Measurements from ENCODE around the gene OAS1. TPM values are rescaled to one million over a fixed set of nuclear protein-coding genes. Genes with fewer than 3 reads are reported as not detected.

The OAS1 gene
- total and polyA plus RNA-seq, 2 donors (not counting 3 experiments of a cell fraction or from before 2014, with no cell fraction given), result 5.7 to 6.4 TPM

DNA sequence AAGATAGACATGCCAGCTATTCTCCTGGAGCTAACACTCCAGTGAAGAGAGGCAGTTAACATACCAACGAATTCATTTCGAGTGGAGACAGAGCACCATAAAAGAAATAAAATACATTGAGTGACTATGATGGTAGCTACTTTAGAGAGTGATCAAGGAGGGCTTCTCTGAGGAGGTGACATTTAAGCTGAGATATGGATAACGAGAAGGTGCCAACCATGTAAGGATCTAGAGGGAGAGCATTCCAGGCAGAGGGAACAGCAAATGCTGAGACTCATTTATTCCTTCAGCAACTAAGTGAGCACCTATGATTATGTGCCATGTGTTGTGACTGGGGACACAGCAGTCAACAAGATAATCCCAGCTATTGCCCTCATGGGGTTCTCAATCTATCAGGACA is 28.3 kb upstream of the OAS1 start:
- H2AFZ ChIP-seq (ENCODE audit: low read depth, low read length), result no peak overlapping the region
- no peaks in the 10 kb centered on the region for H4K20me1 ChIP-seq (replicated peaks; ENCODE audit: control insufficient read depth, extremely low read depth, insufficient read depth, low read length)
- BruUV-seq (replicated peaks), result no TSS peak
- ChIA-PET POLR2A (no interaction called here), CTCF (no interaction called here)
- no peaks in the 10 kb centered on the region for H3K36me3 ChIP-seq (ENCODE audit: control insufficient read depth in 2 of 2, extremely low read depth in 1 of 2, insufficient read depth in 2 of 2, low read length in 2 of 2)
- H3K9me1 ChIP-seq (replicated peaks; ENCODE audit: control insufficient read depth, extremely low read depth, insufficient read depth, low read length), result no peaks in the 10 kb centered on the region
- H3K27me3 ChIP-seq (ENCODE audit: control insufficient read depth in 2 of 2, insufficient read depth in 2 of 2, low read length in 2 of 2), result peaks cover 0 to 7% of the 10 kb centered on the region in 2 experiments
- no peaks in the 10 kb centered on the region for H3K79me2 ChIP-seq (ENCODE audit: control insufficient read depth, insufficient read depth, low read length)
- FAIRE-seq (no peak), DNase-seq (ENCODE audit: low read depth, low spot score) (no peak)
- H3K4me1 ChIP-seq (ENCODE audit: control insufficient read depth, extremely low read depth, insufficient read depth, low read length), result no peaks in the 10 kb centered on the region
- no peaks in the 10 kb centered on the region for H3K9me3 ChIP-seq (replicated peaks; ENCODE audit: control insufficient read depth, insufficient read depth, low read length)
- TF ChIP-seq POLR2A (IDR thresholded peaks at IDR 0.05; ENCODE audit: low read depth, low read length) (no peak), MYC (IDR thresholded peaks at IDR 0.05; ENCODE audit: low read depth, low read length) (no peak), FOS (IDR thresholded peaks at IDR 0.05; ENCODE audit: borderline replicate concordance, insufficient read depth, low read length) (no peak)
- TF ChIP-seq, protein P1, sequence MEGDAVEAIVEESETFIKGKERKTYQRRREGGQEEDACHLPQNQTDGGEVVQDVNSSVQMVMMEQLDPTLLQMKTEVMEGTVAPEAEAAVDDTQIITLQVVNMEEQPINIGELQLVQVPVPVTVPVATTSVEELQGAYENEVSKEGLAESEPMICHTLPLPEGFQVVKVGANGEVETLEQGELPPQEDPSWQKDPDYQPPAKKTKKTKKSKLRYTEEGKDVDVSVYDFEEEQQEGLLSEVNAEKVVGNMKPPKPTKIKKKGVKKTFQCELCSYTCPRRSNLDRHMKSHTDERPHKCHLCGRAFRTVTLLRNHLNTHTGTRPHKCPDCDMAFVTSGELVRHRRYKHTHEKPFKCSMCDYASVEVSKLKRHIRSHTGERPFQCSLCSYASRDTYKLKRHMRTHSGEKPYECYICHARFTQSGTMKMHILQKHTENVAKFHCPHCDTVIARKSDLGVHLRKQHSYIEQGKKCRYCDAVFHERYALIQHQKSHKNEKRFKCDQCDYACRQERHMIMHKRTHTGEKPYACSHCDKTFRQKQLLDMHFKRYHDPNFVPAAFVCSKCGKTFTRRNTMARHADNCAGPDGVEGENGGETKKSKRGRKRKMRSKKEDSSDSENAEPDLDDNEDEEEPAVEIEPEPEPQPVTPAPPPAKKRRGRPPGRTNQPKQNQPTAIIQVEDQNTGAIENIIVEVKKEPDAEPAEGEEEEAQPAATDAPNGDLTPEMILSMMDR (IDR thresholded peaks at IDR 0.05; ENCODE audit: extremely low read depth in 1 of 2, insufficient read depth in 1 of 2, low read depth in 1 of 2, low read length in 2 of 2), result no peak
- no peak overlapping the region for H3K4me3 ChIP-seq (replicated peaks in 1 of 3; ENCODE audit: insufficient read depth in 1 of 3, low read depth in 1 of 3, low read length in 3 of 3)
- dilution Hi-C loops (cut with MboI; ENCODE audit: extremely low pct_ligation_motif_present, low sequenced_read_pairs) (no loop called here), intact Hi-C loops (cut with micrococcal nuclease) (no loop called here)
- H3K9ac ChIP-seq (replicated peaks; ENCODE audit: extremely low read depth, insufficient read depth, low read length), result no peak overlapping the region
- H3K4me2 ChIP-seq (ENCODE audit: insufficient read depth, low read length), result no peak overlapping the region
- H3K27ac ChIP-seq (ENCODE audit: insufficient read depth, low read depth, low read length), result no peak overlapping the region

- H3K4me1 ChIP-seq (ENCODE audit: control insufficient read depth, extremely low read depth, insufficient read depth, low read length), result no peaks in the 10 kb centered on the region
- no peaks in the 10 kb centered on the region for H3K36me3 ChIP-seq (ENCODE audit: control insufficient read depth in 2 of 2, extremely low read depth in 1 of 2, insufficient read depth in 2 of 2, low read length in 2 of 2)
- dilution Hi-C loops (cut with MboI; ENCODE audit: extremely low pct_ligation_motif_present, low sequenced_read_pairs) (no loop called here), intact Hi-C loops (cut with micrococcal nuclease) (no loop called here)
- no peak overlapping the region for H3K4me3 ChIP-seq (replicated peaks in 1 of 3; ENCODE audit: insufficient read depth in 1 of 3, low read depth in 1 of 3, low read length in 3 of 3)
- DNase-seq (ENCODE audit: low read depth, low spot score) (no peak), FAIRE-seq (no peak)
- H3K9me1 ChIP-seq (replicated peaks; ENCODE audit: control insufficient read depth, extremely low read depth, insufficient read depth, low read length), result no peaks in the 10 kb centered on the region
- no peak overlapping the region for H3K9ac ChIP-seq (replicated peaks; ENCODE audit: extremely low read depth, insufficient read depth, low read length)
- H3K9me3 ChIP-seq (replicated peaks; ENCODE audit: control insufficient read depth, insufficient read depth, low read length), result no peaks in the 10 kb centered on the region
- no peak overlapping the region for H3K4me2 ChIP-seq (ENCODE audit: insufficient read depth, low read length)
- H3K27me3 ChIP-seq (ENCODE audit: control insufficient read depth in 2 of 2, insufficient read depth in 2 of 2, low read length in 2 of 2), result peaks cover 0 to 5% of the 10 kb centered on the region in 2 experiments
- no TSS peak for BruUV-seq (replicated peaks)
- H4K20me1 ChIP-seq (replicated peaks; ENCODE audit: control insufficient read depth, extremely low read depth, insufficient read depth, low read length), result no peaks in the 10 kb centered on the region
- no peak for TF ChIP-seq MYC (IDR thresholded peaks at IDR 0.05; ENCODE audit: low read depth, low read length)
- TF ChIP-seq, protein P1 (IDR thresholded peaks at IDR 0.05; ENCODE audit: extremely low read depth in 1 of 2, insufficient read depth in 1 of 2, low read depth in 1 of 2, low read length in 2 of 2), result no peak
- no peak for TF ChIP-seq POLR2A (IDR thresholded peaks at IDR 0.05; ENCODE audit: low read depth, low read length)
- no peak for TF ChIP-seq JUN (IDR thresholded peaks at IDR 0.05; ENCODE audit: borderline replicate concordance, insufficient read depth, insufficient read length, low read depth)
- no peak for TF ChIP-seq FOS (IDR thresholded peaks at IDR 0.05; ENCODE audit: borderline replicate concordance, insufficient read depth, low read length)
- TF ChIP-seq, protein P2, sequence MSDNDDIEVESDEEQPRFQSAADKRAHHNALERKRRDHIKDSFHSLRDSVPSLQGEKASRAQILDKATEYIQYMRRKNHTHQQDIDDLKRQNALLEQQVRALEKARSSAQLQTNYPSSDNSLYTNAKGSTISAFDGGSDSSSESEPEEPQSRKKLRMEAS (IDR thresholded peaks at IDR 0.05; ENCODE audit: insufficient read depth, insufficient read length), result no peak
- TF ChIP-seq EZH2 (IDR thresholded peaks at IDR 0.05; ENCODE audit: borderline replicate concordance, low read depth, low read length, severe bottlenecking), result no peak
- no peak for TF ChIP-seq POLR2AphosphoS5 (IDR thresholded peaks at IDR 0.05; ENCODE audit: insufficient read depth, low read depth, low read length)
- TF ChIP-seq GATA2 (IDR thresholded peaks at IDR 0.05; ENCODE audit: insufficient read depth, insufficient read length, low read depth, low read length), result no peak
- no peak overlapping the region for H3K27ac ChIP-seq (ENCODE audit: insufficient read depth, low read depth, low read length)
- no peak overlapping the region for H2AFZ ChIP-seq (ENCODE audit: low read depth, low read length)
- no peaks in the 10 kb centered on the region for H3K79me2 ChIP-seq (ENCODE audit: control insufficient read depth, insufficient read depth, low read length)
- ChIA-PET POLR2A (no interaction called here), CTCF (no interaction called here)
Observed at GRCh38 chr12:112879191-112879705, 27.5 kb upstream of the OAS1 start.

All from endothelial cell of umbilical vein (primary cell).